ENCODE results near the gene SNX25.

GRCh38 chr4:185323606-185324005 lies 114.2 kb downstream of the SNX25 start:
- TF ChIP-seq CTCF (IDR thresholded peaks at IDR 0.05), result no peak
- TF ChIP-seq POLR2A (IDR thresholded peaks at IDR 0.05), result no peak
